Stimulated activated naive B cell treated with anti-CD40 and anti-IgM and Interleukin-4, amounts not matched to agents 10 μg/mL and 1 μg/mL and 100 μg/mL, for 72 hours (primary cell): ENCODE measurements around the gene TGIF1.

Experiments
- ATAC-seq, 2 donors: fragments of 150-1000 bp; cut with Tn5 transposase; replicated peaks; 2 replicates each; pipeline ENCODE4 v1.10.0; 2021; ENCODE audit warnings: moderate library complexity in 1 of 2
- DNase-seq: peaks from one replicate; pipeline ENCODE4 v3.0.0; 2021
- H3K27ac Mint-ChIP-seq: one replicate; pipeline ENCODE4 v1.8.0; 2022; ENCODE audit warnings: mild to moderate bottlenecking, mixed read lengths
- H3K27me3 Mint-ChIP-seq, 2 donors: one replicate each; pipeline ENCODE4 v1.8.0; 2022; ENCODE audit warnings: mixed read lengths in 2 of 2
- H3K36me3 Mint-ChIP-seq, 2 donors: one replicate each; pipeline ENCODE4 v1.8.0; 2022; ENCODE audit warnings: mixed read lengths in 2 of 2, mild to moderate bottlenecking in 1 of 2
- H3K4me1 Mint-ChIP-seq, 2 donors: one replicate each; pipeline ENCODE4 v1.8.0; 2022; ENCODE audit warnings: mixed read lengths in 2 of 2, mild to moderate bottlenecking in 1 of 2
- H3K4me3 Mint-ChIP-seq, 2 donors: one replicate each; pipeline ENCODE4 v1.8.0; 2022; ENCODE audit warnings: mild to moderate bottlenecking in 2 of 2, mixed read lengths in 2 of 2, moderate library complexity in 1 of 2
- H3K9me3 Mint-ChIP-seq, 2 donors: one replicate each; pipeline ENCODE4 v1.8.0; 2022; ENCODE audit warnings: mixed read lengths in 2 of 2, mild to moderate bottlenecking in 1 of 2

TGIF1 gene

DNA sequence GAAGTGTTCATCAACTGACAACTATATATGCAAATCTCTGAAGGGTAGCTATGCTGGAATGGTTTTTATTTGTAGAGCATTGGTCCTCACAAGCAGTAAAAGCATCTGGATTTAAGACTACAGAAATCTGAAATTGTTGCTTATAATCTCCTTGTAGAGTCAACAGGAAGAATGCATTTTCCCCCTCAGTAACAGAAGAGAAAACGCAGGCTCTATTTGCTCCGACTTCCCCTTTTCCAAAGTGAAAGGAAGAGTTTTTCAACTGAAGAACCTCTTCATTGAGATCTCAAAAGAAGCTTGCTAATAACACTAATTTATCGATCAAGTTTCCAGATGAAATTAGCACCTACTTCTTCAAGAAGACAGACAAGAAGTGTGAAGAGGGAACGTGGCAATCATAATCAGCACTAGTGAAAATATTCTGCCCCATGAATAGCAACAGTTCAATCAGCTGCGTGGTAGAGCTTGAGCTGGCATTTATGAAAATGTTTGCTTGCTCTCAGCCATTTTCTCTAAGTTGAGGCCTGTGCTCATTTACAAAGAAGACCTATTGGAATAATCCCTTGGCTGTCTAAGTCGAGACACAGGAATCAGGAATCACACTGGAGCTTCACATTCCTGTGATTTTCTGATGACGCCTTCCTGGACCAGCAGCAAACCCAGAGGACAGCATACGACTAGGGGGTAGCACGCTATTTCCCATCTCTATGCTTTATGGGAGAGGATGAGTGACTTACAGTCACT is 43.7 kb downstream of the TGIF1 start:
- Mint-ChIP-seq H3K36me3 (no peaks in the 10 kb centered on the region), H3K4me3 (peak overlapping the region; percentile 78 to 80), H3K4me1 (peaks cover 17 to 28% of the 10 kb centered on the region in 2 donors), H3K27ac (peak overlapping the region; percentile 92), H3K27me3 (peaks cover 6 to 7% of the 10 kb centered on the region in 2 donors), H3K9me3 (no peaks in the 10 kb centered on the region)
- DNase-seq (no peak), ATAC-seq (peak; percentile 49 to 60)

DNA sequence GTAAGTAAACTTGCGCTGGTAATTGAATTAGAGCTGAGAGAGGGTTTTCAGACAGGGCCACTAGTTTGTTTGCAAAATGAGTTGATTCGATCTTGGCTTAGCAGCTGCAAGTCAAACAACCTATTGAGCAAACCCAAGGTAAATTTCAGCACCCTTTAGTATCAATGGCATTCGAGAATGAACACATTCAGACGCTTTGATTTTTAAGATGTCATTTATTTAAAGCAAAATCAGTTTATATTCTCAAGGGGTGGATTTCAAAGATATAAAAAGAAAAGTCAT is 44.2 kb downstream of the TGIF1 start:
- no peaks in the 10 kb centered on the region for H3K36me3 Mint-ChIP-seq
- H3K4me3 Mint-ChIP-seq = peak overlapping the region; percentile 78 to 80
- H3K4me1 Mint-ChIP-seq = peaks cover 19 to 34% of the 10 kb centered on the region in 2 donors
- peaks cover 10 to 12% of the 10 kb centered on the region in 2 donors for H3K27me3 Mint-ChIP-seq
- no peaks in the 10 kb centered on the region for H3K9me3 Mint-ChIP-seq
- DNase-seq = no peak
- ATAC-seq = no peak
- H3K27ac Mint-ChIP-seq = no peak overlapping the region

DNA sequence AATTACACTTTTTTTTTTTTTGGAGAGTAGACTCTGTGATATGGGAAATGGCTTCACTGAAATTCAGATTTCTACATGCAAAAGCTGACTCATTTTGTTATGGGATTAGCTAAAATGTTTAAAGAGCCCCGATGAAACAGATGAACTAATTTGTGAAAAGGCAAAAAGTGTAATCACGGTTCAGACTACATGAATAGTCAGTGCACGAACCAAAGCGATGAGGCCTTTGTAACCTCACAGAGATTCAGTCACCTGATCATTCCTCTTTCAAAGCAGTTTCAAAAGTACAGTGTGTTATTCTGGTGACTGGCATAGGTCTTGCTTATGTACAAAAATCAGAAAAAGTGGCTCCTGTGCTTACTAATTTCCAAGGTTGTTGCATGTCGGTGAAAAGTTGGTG is 44.6 kb downstream of the TGIF1 start:
- Mint-ChIP-seq H3K4me1 (peaks cover 20 to 37% of the 10 kb centered on the region in 2 donors), H3K9me3 (no peaks in the 10 kb centered on the region), H3K27me3 (peaks cover 12 to 15% of the 10 kb centered on the region in 2 donors), H3K4me3 (no peak overlapping the region), H3K27ac (no peak overlapping the region), H3K36me3 (no peaks in the 10 kb centered on the region)
- DNase-seq (no peak), ATAC-seq (no peak)

DNA sequence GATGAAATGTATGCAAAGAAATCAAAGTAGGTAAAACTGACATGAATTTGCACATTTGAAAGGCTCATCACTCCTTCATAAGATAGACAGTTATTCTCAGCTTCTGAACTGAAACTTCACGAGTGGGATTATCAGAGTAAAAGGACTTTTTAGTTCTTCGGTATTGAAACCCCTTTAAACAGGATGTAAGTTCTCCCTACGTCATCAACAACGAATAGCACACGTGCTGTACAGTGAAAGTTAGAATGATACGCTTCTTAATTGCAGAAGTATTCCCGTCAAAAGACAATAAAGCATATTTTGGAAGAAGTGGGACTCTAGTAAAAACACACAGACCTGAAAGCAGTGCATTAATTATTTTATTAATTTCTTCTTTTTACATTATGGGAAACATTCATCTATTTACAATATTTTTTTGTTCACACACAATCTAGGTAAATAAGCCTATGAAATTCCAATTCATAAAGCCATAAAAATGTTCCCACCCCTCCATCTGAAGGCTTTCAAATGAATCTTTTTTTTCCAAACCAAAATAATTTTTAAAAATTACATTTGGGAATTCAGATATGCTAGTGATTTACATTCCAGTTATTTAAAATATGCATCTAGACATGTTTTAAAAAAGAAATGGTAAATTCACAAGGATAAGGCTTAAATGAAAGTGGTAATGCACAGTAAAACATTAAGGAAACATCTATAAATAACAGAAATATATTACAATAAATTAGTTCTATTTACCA is 45.9 kb downstream of the TGIF1 start:
- peaks cover 21 to 43% of the 10 kb centered on the region in 2 donors for H3K4me1 Mint-ChIP-seq
- H3K9me3 Mint-ChIP-seq = no peaks in the 10 kb centered on the region
- ATAC-seq = peak; percentile 61 to 66
- no peak overlapping the region for H3K27ac Mint-ChIP-seq
- H3K36me3 Mint-ChIP-seq = no peaks in the 10 kb centered on the region
- H3K4me3 Mint-ChIP-seq = no peak overlapping the region
- peaks cover 17 to 22% of the 10 kb centered on the region in 2 donors for H3K27me3 Mint-ChIP-seq
- no peak for DNase-seq

DNA sequence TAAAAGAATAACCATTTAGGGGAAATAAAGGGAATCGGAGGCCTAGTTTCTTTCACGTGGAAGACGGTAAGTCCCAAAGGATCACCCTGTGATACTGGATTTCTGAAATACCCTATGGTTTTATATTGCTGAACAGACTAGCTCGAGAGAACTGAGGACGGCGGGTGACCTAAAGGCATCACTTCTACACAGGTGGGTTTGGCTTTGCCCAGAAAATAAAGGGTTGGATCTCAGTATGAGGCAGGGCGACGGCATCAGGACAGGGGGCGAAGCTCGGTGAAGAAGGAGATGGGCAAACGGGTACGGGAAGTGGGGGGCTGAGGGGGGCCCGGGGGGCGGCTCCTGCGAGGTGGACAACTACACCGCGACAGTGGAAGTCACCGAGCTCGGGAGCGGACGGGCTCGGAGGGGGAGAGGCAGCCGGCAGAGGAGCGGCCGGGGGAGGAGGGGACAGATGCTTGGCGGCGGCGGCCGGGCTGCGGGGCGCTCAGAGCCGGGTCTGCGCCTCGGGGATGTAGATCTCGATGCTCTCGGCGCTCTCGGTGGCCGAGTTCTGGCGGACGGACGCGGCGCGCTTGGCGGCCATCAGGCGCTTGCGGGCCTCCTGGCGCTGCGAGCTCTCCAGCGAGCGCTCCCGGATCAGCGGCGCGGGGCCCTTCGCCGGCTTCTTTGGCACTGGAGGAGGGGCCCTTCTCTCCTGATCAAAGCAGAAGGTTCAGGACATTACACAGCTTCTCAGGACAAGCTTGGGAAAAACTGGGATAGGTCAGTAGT is 48.9 kb downstream of the TGIF1 start:
- ATAC-seq = peak; percentile 71 to 73
- peaks cover 17 to 22% of the 10 kb centered on the region in 2 donors for H3K27me3 Mint-ChIP-seq
- DNase-seq = peak; percentile 4
- H3K9me3 Mint-ChIP-seq = no peaks in the 10 kb centered on the region
- H3K4me1 Mint-ChIP-seq = peaks cover 14 to 30% of the 10 kb centered on the region in 2 donors
- peak overlapping the region; percentile 69 for H3K27ac Mint-ChIP-seq
- peak overlapping the region; percentile 83 to 87 for H3K4me3 Mint-ChIP-seq
- H3K36me3 Mint-ChIP-seq = no peaks in the 10 kb centered on the region

DNA sequence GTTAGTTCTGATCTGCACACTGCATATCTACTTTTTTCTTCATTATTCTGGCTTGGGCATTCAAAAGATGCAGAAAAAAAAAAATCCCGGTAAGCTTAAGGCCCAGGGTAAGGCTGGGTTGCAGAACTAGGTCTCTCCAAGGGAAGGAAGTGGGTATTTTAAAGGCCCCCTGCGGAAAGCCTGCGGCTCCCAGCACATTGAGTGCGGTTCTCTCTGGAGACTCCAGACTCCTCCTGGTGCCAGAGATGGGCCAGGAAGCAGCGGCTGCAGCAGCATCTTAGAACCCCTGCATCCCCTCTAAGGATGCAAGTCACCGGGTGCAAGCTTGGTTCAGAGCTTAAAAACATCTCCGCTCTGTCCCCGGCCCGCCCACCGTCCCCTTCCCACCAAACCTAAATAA is 49.5 kb downstream of the TGIF1 start:
- Mint-ChIP-seq H3K9me3 (no peaks in the 10 kb centered on the region), H3K36me3 (no peaks in the 10 kb centered on the region), H3K4me3 (peak overlapping the region; percentile 83 to 87), H3K27me3 (peaks cover 17 to 22% of the 10 kb centered on the region in 2 donors), H3K27ac (no peak overlapping the region), H3K4me1 (peaks cover 11 to 24% of the 10 kb centered on the region in 2 donors)
- ATAC-seq (peak; percentile 38 to 45), DNase-seq (no peak)

DNA sequence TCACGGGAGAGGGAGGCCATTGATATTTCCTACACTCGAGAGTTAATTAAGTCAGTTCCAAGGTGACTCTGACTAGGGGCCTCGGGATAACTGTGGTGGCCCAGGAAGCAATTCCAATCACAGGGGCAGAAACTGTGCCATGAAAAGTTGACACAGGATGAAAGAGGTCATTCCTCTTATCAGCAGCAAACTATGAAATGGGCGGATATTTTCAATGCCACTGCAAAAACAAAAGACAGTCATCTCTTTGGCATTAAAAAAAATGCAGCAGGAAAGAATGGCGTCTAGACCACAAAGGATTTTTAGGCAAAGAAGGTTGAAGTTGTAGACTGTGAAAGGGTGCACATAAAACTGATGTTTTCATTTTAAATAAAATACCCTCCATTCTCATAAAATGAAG is 50.0 kb downstream of the TGIF1 start:
- Mint-ChIP-seq H3K4me3 (peak overlapping the region; percentile 83 to 87), H3K36me3 (no peaks in the 10 kb centered on the region)
- no peak for DNase-seq

DNA sequence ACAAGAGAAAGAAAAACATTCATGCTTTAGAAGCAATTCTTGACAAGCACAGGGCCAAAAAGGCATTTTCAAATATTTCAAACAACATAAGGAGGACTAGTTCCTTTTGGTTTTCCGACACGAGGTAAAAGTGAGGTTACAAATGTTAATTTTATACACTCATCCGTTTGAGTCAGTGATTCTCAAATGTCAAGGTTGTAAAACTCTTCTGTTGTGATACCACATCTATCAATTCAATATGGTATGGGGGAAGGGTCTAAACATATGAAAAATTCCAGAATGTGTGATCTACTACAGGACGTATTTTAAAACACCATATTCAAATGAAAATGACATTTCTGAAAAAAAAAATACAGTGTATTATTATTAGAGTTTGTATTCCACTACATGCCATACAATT is 52.7 kb downstream of the TGIF1 start:
- Mint-ChIP-seq H3K4me1 (peaks cover 11 to 19% of the 10 kb centered on the region in 2 donors), H3K9me3 (no peaks in the 10 kb centered on the region), H3K36me3 (no peaks in the 10 kb centered on the region), H3K4me3 (no peak overlapping the region), H3K27me3 (peaks cover 17 to 22% of the 10 kb centered on the region in 2 donors), H3K27ac (no peak overlapping the region)
- no peak for ATAC-seq
- no peak for DNase-seq

More for the DNA sequence above, 50.0 kb downstream of the TGIF1 start:
- ATAC-seq = no peak
- Mint-ChIP-seq H3K27ac (no peak overlapping the region), H3K4me1 (peaks cover 11 to 19% of the 10 kb centered on the region in 2 donors), H3K27me3 (peaks cover 17 to 22% of the 10 kb centered on the region in 2 donors), H3K9me3 (no peaks in the 10 kb centered on the region)

DNA sequence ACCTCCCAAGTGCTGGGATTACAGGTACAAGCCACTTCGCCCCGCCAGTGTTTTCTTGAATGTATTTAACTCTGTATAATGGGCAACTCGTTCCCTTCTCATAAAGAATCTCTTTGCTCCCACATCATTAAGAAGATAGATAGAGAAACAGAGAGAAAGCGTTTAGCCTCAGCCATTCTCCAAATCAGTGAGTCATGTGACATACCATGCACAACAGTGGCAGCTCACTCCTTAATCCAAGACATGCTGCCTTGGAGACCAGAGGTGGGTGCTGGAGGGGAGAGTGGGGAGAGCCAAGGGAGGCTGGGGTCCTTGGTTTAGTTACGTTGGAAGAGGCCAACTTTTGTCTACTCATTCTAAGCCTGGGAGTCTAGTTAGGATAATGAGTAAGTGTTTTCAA is 54.7 kb downstream of the TGIF1 start:
- Mint-ChIP-seq H3K4me3 (no peak overlapping the region), H3K27me3 (peaks cover 5 to 6% of the 10 kb centered on the region in 2 donors), H3K36me3 (no peaks in the 10 kb centered on the region), H3K4me1 (peaks cover 4 to 5% of the 10 kb centered on the region in 2 donors), H3K9me3 (no peaks in the 10 kb centered on the region), H3K27ac (no peak overlapping the region)
- ATAC-seq = no peak
- DNase-seq = no peak

DNA sequence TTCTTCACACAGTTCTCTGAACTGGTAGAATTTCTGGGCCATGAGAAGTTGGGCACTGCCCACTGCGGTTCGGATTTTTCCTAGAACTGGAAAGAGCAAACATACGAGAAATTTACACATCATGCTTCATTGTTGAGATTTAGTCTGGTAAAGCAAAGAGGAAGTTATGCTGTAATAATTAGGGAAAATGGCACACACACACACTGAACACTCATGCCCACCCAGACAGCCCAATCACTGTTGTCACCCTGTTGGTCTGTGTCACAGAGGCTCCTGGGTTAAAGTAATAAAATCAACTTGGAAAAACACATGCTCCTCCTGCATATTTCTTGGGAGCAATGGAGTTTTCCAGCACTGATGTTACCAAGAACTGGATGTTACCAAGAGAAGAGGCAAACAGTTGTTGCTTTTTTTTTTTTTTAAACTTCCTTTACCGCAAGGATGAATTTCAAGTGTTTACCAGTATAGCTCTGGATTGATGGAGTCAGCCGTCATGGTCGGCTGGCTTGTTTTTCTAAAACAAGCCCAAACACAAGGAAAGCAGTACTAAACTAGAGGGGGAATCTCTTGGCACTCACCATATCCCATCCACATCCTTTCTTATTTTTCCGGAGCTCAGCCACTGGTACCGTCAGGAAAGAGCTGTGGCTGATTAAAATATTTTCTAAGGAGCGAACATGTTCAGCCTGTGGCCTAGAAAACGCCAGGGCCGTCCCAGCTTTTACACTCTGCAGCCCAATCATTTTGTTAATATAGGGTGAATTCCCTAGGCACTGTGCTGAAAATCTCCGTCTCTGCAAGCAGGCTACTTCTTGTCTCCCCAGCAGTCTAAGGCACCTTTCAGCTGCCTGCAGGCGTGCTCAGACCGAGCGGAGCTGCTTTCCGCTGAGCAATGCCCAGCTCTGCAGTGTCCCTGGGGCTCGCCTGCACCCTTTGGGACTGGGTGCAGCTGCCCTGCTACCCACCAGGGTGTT is 58.9 kb downstream of the TGIF1 start:
- H3K27ac Mint-ChIP-seq = no peak overlapping the region
- no peak for DNase-seq
- H3K4me1 Mint-ChIP-seq = peaks cover 6 to 16% of the 10 kb centered on the region in 2 donors
- no peaks in the 10 kb centered on the region for H3K9me3 Mint-ChIP-seq
- H3K4me3 Mint-ChIP-seq = no peak overlapping the region
- peaks cover 0 to 5% of the 10 kb centered on the region in 2 donors for H3K27me3 Mint-ChIP-seq
- ATAC-seq = no peak
- no peaks in the 10 kb centered on the region for H3K36me3 Mint-ChIP-seq
